ENCODE measurements around the gene SYCP1. TPM values are rescaled to one million over a fixed set of nuclear protein-coding genes. Genes with fewer than 3 reads are reported as not detected.

Gene SYCP1
- total and polyA plus RNA-seq, 2 of the 13 experiments (the other 11 are each of a cell fraction or from before 2014, with no cell fraction given), result not detected

DNA sequence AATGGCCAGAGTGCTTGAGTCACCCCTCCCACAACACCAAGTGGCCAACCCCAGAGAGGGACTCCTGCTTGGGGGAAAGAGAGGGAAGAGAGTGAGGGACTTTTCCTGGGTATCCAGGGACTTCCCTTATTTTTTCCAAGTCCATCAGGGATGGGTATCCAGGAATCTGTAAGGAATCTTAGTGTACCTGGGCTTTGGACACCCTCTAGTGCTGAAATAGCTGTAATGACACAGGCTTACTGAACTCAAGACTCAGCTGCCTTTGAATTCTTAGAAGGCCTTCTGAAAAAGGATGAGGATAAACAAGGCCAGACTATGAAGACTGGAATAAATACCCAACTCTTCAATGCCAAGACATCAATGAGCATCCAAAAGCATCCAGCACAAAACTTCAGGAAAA is 187.0 kb downstream of the SYCP1 start (continued):
- no peak for TF ChIP-seq PRDM15 (CRISPR knock-in tag; IDR thresholded peaks at IDR 0.05)
- 0 out of 2 replicates have a peak, but pooled peaks have one; percentile 23 for TF ChIP-seq BCL6 (CRISPR knock-in tag; IDR thresholded peaks at IDR 0.05)
- no peak for TF ChIP-seq JDP2 (CRISPR knock-in tag; IDR thresholded peaks at IDR 0.05; ENCODE audit: borderline replicate concordance)
- no peak for TF ChIP-seq ZNF83 (CRISPR knock-in tag; IDR thresholded peaks at IDR 0.05; ENCODE audit: borderline replicate concordance)
- TF ChIP-seq RAD21 (CRISPR knock-in tag; IDR thresholded peaks at IDR 0.05), result peak; percentile 53
- no peak for TF ChIP-seq RCOR2 (CRISPR knock-in tag; IDR thresholded peaks at IDR 0.05)
- no peak for TF ChIP-seq ZNF562 (CRISPR knock-in tag; IDR thresholded peaks at IDR 0.05; ENCODE audit: borderline replicate concordance)
- TF ChIP-seq ZNF30 (CRISPR knock-in tag; IDR thresholded peaks at IDR 0.05), result no peak
- TF ChIP-seq, protein P1, sequence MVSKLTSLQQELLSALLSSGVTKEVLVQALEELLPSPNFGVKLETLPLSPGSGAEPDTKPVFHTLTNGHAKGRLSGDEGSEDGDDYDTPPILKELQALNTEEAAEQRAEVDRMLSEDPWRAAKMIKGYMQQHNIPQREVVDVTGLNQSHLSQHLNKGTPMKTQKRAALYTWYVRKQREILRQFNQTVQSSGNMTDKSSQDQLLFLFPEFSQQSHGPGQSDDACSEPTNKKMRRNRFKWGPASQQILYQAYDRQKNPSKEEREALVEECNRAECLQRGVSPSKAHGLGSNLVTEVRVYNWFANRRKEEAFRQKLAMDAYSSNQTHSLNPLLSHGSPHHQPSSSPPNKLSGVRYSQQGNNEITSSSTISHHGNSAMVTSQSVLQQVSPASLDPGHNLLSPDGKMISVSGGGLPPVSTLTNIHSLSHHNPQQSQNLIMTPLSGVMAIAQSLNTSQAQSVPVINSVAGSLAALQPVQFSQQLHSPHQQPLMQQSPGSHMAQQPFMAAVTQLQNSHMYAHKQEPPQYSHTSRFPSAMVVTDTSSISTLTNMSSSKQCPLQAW (CRISPR knock-in tag; IDR thresholded peaks at IDR 0.05), result no peak
- TF ChIP-seq ZBTB40 (IDR thresholded peaks at IDR 0.05), result no peak
- TF ChIP-seq ZBTB40 (CRISPR knock-in tag; IDR thresholded peaks at IDR 0.05), result no peak
- no peak for TF ChIP-seq ZNF33A (CRISPR knock-in tag; IDR thresholded peaks at IDR 0.05; ENCODE audit: borderline replicate concordance)
- TF ChIP-seq STAG1 (CRISPR knock-in tag; IDR thresholded peaks at IDR 0.05), result peak; percentile 85
- no peak for TF ChIP-seq FOXO1 (CRISPR knock-in tag; IDR thresholded peaks at IDR 0.05)
